HEK293 (cell line): Measurements from ENCODE around the gene C19orf25.

ENCODE experiments used
- EGR2 ChIP-seq: fragments of 450-650 bp; formaldehyde crosslinking; IDR thresholded peaks from 2 replicates; pipeline ENCODE4 v1.5.1; 2016; ENCODE audit warnings: low read depth, missing biosample characterization, missing genetic modification characterization
- GLI2 ChIP-seq: fragments of 450-650 bp; formaldehyde crosslinking; IDR thresholded peaks from 2 replicates; pipeline ENCODE4; 2017; ENCODE audit warnings: missing biosample characterization, missing genetic modification characterization, low read depth, borderline replicate concordance
- GLIS1 ChIP-seq: fragments of 450-650 bp; formaldehyde crosslinking; IDR thresholded peaks from 2 replicates; pipeline ENCODE4 v1.5.1; 2016; ENCODE audit warnings: missing biosample characterization, missing genetic modification characterization
- GLIS2 ChIP-seq: fragments of 450-650 bp; formaldehyde crosslinking; IDR thresholded peaks from 2 replicates; pipeline ENCODE4 v1.5.1; 2016; ENCODE audit warnings: missing biosample characterization, missing genetic modification characterization
- KLF1 ChIP-seq: fragments of 450-650 bp; formaldehyde crosslinking; IDR thresholded peaks from 2 replicates; pipeline ENCODE4 v1.5.1; 2016; ENCODE audit warnings: missing biosample characterization, missing genetic modification characterization
- KLF16 ChIP-seq: fragments of 450-650 bp; formaldehyde crosslinking; IDR thresholded peaks from 2 replicates; pipeline ENCODE4 v1.5.1; 2017; ENCODE audit warnings: missing biosample characterization, missing genetic modification characterization
- KLF9 ChIP-seq: fragments of 450-650 bp; formaldehyde crosslinking; IDR thresholded peaks from 2 replicates; pipeline ENCODE4 v1.5.1; 2016; ENCODE audit warnings: missing biosample characterization, missing genetic modification characterization, low read depth
- OSR2 ChIP-seq: fragments of 450-650 bp; formaldehyde crosslinking; IDR thresholded peaks from 2 replicates; pipeline ENCODE4 v1.5.1; 2016; ENCODE audit warnings: missing biosample characterization, missing genetic modification characterization
- SP3 ChIP-seq: fragments of 450-650 bp; formaldehyde crosslinking; IDR thresholded peaks from 2 replicates; pipeline ENCODE4 v1.5.1; 2016; ENCODE audit warnings: missing biosample characterization, missing genetic modification characterization
- SP7 ChIP-seq: fragments of 450-650 bp; formaldehyde crosslinking; IDR thresholded peaks from 2 replicates; pipeline ENCODE4 v1.5.1; 2016; ENCODE audit warnings: missing biosample characterization, missing genetic modification characterization
- TRIM28 ChIP-seq: IDR thresholded peaks from 2 replicates; pipeline ENCODE4 v1.6.1; 2011; ENCODE audit warnings: low read length, control low read depth, borderline replicate concordance
- ZBTB7A ChIP-seq: fragments of 450-650 bp; formaldehyde crosslinking; IDR thresholded peaks from 2 replicates; pipeline ENCODE4 v1.5.1; 2016; ENCODE audit warnings: low read depth, missing biosample characterization, missing genetic modification characterization
- ZIC2 ChIP-seq: fragments of 450-650 bp; formaldehyde crosslinking; IDR thresholded peaks from 2 replicates; pipeline ENCODE4 v1.5.1; 2016; ENCODE audit warnings: missing biosample characterization, missing genetic modification characterization
- ZNF10 ChIP-seq: fragments of 450-650 bp; formaldehyde crosslinking; IDR thresholded peaks from 2 replicates; pipeline ENCODE4 v1.5.1; 2017; ENCODE audit warnings: missing biosample characterization, missing genetic modification characterization
- ZNF140 ChIP-seq: fragments of 450-650 bp; formaldehyde crosslinking; IDR thresholded peaks from 2 replicates; pipeline ENCODE4 v1.5.1; 2016; ENCODE audit warnings: missing biosample characterization, missing genetic modification characterization
- ZNF184 ChIP-seq: fragments of 450-650 bp; IDR thresholded peaks from 2 replicates; pipeline ENCODE4 v1.5.1; 2018; ENCODE audit warnings: missing biosample characterization, mild to moderate bottlenecking, missing genetic modification characterization
- ZNF416 ChIP-seq: fragments of 450-650 bp; formaldehyde crosslinking; IDR thresholded peaks from 2 replicates; pipeline ENCODE4 v1.5.1; 2016; ENCODE audit warnings: missing biosample characterization, missing genetic modification characterization
- ZNF423 ChIP-seq: fragments of 450-650 bp; formaldehyde crosslinking; IDR thresholded peaks from 2 replicates; pipeline ENCODE4 v1.5.1; 2016; ENCODE audit warnings: missing biosample characterization, missing genetic modification characterization
- ZNF426 ChIP-seq: fragments of 450-650 bp; formaldehyde crosslinking; IDR thresholded peaks from 2 replicates; pipeline ENCODE4 v1.5.1; 2017; ENCODE audit warnings: missing biosample characterization, missing genetic modification characterization, mild to moderate bottlenecking, inconsistent platforms, moderate library complexity
- ZNF48 ChIP-seq: fragments of 450-650 bp; formaldehyde crosslinking; IDR thresholded peaks from 2 replicates; pipeline ENCODE4 v1.5.1; 2016; ENCODE audit warnings: missing biosample characterization, missing genetic modification characterization
- ZNF529 ChIP-seq: fragments of 450-650 bp; formaldehyde crosslinking; IDR thresholded peaks from 2 replicates; pipeline ENCODE4 v1.5.1; 2017; ENCODE audit warnings: missing genetic modification characterization, missing biosample characterization; ENCODE audit not compliant: insufficient replicate concordance
- ZNF768 ChIP-seq: fragments of 450-650 bp; formaldehyde crosslinking; IDR thresholded peaks from 2 replicates; pipeline ENCODE4 v1.5.1; 2018; ENCODE audit warnings: missing biosample characterization, mild to moderate bottlenecking, missing genetic modification characterization
- TF ChIP-seq, protein P1 (sequence below): fragments of 450-650 bp; formaldehyde crosslinking; IDR thresholded peaks from 2 replicates; pipeline ENCODE4 v1.5.1; 2016; ENCODE audit warnings: missing biosample characterization, missing genetic modification characterization, borderline replicate concordance
- TF ChIP-seq, protein P2 (sequence below): fragments of 450-650 bp; formaldehyde crosslinking; IDR thresholded peaks from 2 replicates; pipeline ENCODE4; 2016; ENCODE audit warnings: missing biosample characterization, missing genetic modification characterization
- TF ChIP-seq, protein P3 (sequence below): fragments of 450-650 bp; formaldehyde crosslinking; IDR thresholded peaks from 2 replicates; pipeline ENCODE4 v1.5.1; 2016; ENCODE audit warnings: missing biosample characterization, missing genetic modification characterization
- TF ChIP-seq, protein P4 (sequence below): fragments of 450-650 bp; formaldehyde crosslinking; IDR thresholded peaks from 2 replicates; pipeline ENCODE4 v1.5.1; 2016; ENCODE audit warnings: missing biosample characterization, missing genetic modification characterization
- TF ChIP-seq, protein P5 (sequence below): fragments of 450-650 bp; formaldehyde crosslinking; IDR thresholded peaks from 2 replicates; pipeline ENCODE4 v1.5.1; 2016; ENCODE audit warnings: missing biosample characterization, missing genetic modification characterization
- TF ChIP-seq, protein P6 (sequence below): fragments of 450-650 bp; formaldehyde crosslinking; IDR thresholded peaks from 2 replicates; pipeline ENCODE4 v1.5.1; 2016; ENCODE audit warnings: missing biosample characterization, missing genetic modification characterization
- TF ChIP-seq, protein P7 (sequence below): fragments of 450-650 bp; formaldehyde crosslinking; IDR thresholded peaks from 2 replicates; pipeline ENCODE4 v1.5.1; 2017; ENCODE audit warnings: missing biosample characterization, missing genetic modification characterization

The C19orf25 gene

DNA sequence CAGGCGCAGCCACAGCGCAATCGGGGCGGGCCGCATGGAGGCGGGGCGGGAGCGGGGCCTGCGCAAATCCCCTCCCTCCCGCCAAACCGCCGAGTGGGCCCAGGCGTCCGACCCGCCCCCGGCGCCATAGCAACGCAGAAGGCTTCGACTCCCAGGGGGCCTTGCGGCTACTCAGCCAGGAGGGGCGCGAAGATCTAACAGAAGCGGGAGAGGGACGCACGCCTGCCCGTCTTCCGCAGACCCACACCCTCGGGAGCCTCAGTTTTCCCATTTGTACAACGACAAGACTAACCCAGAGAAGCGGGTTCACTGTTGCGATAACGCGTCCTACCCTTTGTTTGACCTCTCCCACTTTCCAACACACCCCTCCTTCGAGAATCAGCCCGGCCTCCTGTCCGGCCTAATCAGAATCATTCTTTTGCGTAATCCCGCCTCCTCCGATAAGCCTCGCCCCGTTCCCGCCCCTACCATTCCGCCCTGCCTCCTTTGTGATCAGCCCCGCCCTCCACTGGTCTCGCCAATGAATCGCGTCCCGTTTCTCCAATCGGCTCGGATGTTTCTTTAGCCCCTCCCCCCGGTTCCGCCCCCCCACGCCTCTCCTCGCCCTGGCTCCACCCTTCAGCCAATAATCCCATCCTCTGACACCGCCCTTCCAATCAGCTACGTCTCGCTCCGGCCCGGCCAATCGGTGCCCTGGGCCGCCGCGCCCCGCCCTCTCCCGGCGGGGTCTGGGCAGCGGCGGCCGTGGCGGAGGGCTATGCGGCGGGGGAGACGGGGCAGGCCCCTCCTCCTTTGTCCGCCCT lies 11.5 kb upstream of the C19orf25 start, which contains the start of gene PCSK4 (continued):
- TF ChIP-seq OSR2 (no peak), ZIC2 (no peak), GLIS2 (peak; percentile 48; the same call in 1 of the 2 replicates), GLI2 (tag by site-specific recombination) (no peak), ZNF768 (tag by site-specific recombination) (no peak), KLF1 (tag by site-specific recombination) (peak; percentile 78), ZNF140 (tag by site-specific recombination) (no peak), ZNF426 (tag by site-specific recombination) (no peak), KLF16 (tag by site-specific recombination) (peak; percentile 84), ZNF10 (tag by site-specific recombination) (peak; percentile 89; the same call in 1 of the 2 replicates), ZNF48 (tag by site-specific recombination) (no peak), EGR2 (tag by site-specific recombination) (peak; percentile 45), ZNF529 (tag by site-specific recombination) (no peak), KLF9 (tag by site-specific recombination) (peak; percentile 87), SP3 (tag by site-specific recombination) (peak; percentile 100), ZNF416 (tag by site-specific recombination) (no peak), GLIS1 (tag by site-specific recombination) (peak; percentile 38; the same call in 1 of the 2 replicates), ZBTB7A (tag by site-specific recombination) (no peak), SP7 (peak; percentile 73), TRIM28 (no peak), ZNF423 (tag by site-specific recombination) (no peak), ZNF184 (tag by site-specific recombination) (no peak)
- TF ChIP-seq, protein P1, sequence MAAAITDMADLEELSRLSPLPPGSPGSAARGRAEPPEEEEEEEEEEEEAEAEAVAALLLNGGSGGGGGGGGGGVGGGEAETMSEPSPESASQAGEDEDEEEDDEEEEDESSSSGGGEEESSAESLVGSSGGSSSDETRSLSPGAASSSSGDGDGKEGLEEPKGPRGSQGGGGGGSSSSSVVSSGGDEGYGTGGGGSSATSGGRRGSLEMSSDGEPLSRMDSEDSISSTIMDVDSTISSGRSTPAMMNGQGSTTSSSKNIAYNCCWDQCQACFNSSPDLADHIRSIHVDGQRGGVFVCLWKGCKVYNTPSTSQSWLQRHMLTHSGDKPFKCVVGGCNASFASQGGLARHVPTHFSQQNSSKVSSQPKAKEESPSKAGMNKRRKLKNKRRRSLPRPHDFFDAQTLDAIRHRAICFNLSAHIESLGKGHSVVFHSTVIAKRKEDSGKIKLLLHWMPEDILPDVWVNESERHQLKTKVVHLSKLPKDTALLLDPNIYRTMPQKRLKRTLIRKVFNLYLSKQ (tag by site-specific recombination): no peak
- TF ChIP-seq, protein P2, sequence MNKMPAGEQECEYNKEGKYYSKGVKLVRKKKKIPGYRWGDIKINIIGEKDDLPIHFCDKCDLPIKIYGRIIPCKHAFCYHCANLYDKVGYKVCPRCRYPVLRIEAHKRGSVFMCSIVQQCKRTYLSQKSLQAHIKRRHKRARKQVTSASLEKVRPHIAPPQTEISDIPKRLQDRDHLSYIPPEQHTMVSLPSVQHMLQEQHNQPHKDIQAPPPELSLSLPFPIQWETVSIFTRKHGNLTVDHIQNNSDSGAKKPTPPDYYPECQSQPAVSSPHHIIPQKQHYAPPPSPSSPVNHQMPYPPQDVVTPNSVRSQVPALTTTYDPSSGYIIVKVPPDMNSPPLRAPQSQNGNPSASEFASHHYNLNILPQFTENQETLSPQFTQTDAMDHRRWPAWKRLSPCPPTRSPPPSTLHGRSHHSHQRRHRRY (tag by site-specific recombination): no peak
- TF ChIP-seq, protein P3, sequence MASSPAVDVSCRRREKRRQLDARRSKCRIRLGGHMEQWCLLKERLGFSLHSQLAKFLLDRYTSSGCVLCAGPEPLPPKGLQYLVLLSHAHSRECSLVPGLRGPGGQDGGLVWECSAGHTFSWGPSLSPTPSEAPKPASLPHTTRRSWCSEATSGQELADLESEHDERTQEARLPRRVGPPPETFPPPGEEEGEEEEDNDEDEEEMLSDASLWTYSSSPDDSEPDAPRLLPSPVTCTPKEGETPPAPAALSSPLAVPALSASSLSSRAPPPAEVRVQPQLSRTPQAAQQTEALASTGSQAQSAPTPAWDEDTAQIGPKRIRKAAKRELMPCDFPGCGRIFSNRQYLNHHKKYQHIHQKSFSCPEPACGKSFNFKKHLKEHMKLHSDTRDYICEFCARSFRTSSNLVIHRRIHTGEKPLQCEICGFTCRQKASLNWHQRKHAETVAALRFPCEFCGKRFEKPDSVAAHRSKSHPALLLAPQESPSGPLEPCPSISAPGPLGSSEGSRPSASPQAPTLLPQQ (tag by site-specific recombination): peak; percentile 99
- TF ChIP-seq, protein P4, sequence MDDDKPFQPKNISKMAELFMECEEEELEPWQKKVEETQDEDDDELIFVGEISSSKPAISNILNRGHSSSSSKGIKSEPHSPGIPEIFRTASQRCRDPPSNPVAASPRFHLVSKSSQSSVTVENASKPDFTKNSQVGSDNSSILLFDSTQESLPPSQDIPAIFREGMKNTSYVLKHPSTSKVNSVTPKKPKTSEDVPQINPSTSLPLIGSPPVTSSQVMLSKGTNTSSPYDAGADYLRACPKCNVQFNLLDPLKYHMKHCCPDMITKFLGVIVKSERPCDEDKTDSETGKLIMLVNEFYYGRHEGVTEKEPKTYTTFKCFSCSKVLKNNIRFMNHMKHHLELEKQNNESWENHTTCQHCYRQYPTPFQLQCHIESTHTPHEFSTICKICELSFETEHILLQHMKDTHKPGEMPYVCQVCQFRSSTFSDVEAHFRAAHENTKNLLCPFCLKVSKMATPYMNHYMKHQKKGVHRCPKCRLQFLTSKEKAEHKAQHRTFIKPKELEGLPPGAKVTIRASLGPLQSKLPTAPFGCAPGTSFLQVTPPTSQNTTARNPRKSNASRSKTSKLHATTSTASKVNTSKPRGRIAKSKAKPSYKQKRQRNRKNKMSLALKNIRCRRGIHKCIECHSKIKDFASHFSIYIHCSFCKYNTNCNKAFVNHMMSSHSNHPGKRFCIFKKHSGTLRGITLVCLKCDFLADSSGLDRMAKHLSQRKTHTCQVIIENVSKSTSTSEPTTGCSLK (tag by site-specific recombination): no peak
- TF ChIP-seq, protein P5, sequence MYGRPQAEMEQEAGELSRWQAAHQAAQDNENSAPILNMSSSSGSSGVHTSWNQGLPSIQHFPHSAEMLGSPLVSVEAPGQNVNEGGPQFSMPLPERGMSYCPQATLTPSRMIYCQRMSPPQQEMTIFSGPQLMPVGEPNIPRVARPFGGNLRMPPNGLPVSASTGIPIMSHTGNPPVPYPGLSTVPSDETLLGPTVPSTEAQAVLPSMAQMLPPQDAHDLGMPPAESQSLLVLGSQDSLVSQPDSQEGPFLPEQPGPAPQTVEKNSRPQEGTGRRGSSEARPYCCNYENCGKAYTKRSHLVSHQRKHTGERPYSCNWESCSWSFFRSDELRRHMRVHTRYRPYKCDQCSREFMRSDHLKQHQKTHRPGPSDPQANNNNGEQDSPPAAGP (tag by site-specific recombination): no peak; the same call in none of the 2 replicates
- TF ChIP-seq, protein P6, sequence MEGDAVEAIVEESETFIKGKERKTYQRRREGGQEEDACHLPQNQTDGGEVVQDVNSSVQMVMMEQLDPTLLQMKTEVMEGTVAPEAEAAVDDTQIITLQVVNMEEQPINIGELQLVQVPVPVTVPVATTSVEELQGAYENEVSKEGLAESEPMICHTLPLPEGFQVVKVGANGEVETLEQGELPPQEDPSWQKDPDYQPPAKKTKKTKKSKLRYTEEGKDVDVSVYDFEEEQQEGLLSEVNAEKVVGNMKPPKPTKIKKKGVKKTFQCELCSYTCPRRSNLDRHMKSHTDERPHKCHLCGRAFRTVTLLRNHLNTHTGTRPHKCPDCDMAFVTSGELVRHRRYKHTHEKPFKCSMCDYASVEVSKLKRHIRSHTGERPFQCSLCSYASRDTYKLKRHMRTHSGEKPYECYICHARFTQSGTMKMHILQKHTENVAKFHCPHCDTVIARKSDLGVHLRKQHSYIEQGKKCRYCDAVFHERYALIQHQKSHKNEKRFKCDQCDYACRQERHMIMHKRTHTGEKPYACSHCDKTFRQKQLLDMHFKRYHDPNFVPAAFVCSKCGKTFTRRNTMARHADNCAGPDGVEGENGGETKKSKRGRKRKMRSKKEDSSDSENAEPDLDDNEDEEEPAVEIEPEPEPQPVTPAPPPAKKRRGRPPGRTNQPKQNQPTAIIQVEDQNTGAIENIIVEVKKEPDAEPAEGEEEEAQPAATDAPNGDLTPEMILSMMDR: no peak
- TF ChIP-seq, protein P7, sequence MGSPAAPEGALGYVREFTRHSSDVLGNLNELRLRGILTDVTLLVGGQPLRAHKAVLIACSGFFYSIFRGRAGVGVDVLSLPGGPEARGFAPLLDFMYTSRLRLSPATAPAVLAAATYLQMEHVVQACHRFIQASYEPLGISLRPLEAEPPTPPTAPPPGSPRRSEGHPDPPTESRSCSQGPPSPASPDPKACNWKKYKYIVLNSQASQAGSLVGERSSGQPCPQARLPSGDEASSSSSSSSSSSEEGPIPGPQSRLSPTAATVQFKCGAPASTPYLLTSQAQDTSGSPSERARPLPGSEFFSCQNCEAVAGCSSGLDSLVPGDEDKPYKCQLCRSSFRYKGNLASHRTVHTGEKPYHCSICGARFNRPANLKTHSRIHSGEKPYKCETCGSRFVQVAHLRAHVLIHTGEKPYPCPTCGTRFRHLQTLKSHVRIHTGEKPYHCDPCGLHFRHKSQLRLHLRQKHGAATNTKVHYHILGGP (tag by site-specific recombination): no peak
